ENCODE data around the gene PKP3.
A peak's percentile ranks its signal among the peaks of the same experiment; 100 is the strongest.
"Not testable (repeated sequence)": the region's sequence is repeated elsewhere in the genome, so short reads cannot be mapped to it uniquely, and the experiment has no call there.

Gene PKP3

DNA sequence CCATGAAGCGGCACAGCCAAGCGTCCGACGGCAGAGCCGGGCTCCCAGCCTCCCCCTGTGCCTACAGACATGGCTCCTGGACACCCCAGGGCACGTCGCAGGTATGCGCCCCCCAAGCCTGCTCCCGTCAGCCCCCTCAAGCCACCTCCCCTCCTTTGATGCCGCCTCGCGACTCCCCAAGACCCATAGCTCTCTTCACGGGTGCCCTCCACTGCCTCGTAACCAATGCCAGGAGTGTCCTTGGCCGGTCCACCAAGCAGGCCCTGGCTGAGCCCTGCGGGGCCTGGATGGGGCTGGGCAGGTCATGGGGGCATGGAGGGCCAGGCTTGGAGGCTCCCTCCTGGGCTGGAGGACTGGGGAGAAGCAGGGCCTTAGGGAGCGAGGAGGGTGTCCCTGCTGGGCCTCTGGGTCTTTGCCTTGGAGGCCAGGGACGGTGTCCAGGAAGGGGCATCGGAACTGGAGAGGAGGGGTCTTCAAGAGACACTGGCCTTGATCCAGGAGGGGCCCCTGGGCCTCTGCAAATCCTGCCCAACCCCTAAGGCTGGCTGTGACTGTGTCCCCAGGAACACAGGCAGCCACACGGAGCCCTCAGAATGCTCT lies 38.6 kb downstream of the PKP3 start:
- DNase-seq = no peak

GRCh38 chr11:433111-433510 lies 39.1 kb downstream of the PKP3 start:
- no peak for DNase-seq

DNA sequence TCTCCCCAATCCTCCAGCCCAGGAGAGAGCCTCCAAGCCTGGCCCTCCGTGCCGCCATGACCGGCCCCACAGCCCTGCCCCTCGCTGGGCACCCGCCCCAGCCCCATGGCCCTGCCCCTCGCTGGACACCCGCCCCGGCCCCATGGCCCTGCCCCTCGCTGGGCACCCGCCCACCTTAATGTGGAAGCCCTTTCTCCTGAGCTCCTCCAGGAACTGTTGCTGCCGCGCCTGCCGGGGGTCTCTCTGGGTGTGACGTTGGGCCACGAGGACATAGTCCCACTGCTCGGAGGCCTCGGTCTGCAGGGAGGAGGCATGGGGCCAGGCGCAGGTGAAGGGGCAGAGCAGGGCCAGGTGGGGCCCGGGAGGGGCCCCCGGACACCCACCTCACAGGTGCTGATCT lies 39.6 kb downstream of the PKP3 start:
- no peak for DNase-seq

DNA sequence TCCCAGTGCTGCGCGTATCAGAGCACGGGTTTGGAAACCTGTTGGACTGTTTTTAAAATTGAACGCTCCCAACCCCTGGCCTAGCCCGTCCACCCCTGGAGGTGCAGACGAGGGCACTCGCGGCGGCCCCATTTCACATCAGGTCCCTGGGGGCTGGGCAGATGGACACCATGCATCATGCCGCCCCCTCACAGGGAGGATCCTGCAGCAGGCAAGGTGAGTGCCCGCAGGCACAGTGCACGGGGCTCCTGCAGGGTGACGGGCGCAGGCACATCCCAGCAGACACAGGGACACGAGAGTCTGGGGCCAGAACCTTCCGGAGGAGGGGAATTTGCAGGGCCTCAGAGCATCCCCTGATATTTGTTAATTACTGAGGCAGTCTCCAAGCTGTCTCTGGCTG lies 40.5 kb downstream of the PKP3 start:
- no peak for DNase-seq

DNA sequence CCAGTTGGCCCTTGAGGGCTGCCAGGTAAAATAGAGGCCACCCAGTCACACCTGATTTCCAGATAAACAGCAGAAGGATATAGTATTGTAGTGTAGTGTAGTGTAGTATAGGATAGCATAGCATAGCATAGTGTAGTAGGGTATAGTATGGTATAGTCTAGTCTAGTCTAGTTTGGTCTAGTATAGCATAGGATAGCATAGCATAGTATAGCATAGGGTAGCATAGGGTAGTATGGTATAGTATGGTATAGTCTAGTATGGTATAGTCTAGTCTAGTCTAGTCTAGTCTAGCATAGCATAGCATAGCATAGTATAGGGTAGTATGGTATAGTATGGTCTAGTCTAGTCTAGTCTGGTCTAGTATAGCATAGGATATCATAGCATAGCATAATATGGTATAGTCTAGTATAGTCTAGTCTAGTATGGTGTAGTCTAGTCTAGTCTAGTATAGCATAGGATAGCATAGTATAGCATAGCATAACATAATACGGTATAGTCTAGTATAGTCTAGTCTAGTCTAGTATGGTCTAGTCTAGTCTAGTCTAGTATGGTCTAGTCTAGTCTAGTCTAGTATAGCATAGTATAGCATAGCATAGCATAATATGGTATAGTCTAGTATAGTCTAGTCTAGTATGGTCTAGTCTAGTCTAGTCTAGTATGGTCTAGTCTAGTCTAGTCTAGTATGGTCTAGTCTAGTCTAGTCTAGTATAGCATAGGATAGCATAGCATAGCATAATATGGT lies 41.2 kb downstream of the PKP3 start:
- DNase-seq = not testable (repeated sequence)

DNA sequence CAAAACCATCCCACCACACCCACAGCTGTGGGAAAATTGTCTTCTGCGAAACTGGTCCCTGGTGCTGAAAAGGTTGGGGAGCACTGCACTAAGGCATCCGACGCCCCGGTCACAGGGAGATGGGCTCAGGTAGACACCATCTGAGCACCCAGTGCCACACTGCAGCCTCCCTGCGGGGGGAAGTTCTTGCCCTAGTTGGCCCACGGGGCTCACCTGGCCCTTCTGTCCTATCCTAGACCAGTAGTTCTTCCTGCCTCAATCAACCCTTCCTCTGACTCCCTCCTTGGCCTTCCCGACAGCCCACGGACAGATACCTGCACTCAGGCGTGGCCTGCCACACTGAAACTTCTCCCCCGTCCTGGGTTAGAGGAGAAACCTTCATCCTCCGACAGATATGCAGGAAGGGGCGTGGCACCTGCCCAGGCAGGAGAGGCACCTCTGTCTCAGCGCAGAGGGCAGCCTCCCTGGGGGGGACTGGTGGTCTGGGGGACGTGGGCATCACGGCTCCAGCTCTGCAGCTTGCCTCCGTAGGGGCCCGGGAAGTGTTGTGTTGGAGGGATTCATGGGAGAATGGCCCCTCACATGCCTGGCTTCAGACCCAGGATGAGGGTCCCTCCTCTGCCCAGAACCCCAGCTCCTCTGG lies 43.3 kb downstream of the PKP3 start:
- no peak for DNase-seq

- DNase-seq = no peak
These were observed 44.3 kb downstream of the PKP3 start for GRCh38 chr11:438101-438844.

- DNase-seq = no peak
These were observed 45.5 kb downstream of the PKP3 start for GRCh38 chr11:439315-440064.

DNA sequence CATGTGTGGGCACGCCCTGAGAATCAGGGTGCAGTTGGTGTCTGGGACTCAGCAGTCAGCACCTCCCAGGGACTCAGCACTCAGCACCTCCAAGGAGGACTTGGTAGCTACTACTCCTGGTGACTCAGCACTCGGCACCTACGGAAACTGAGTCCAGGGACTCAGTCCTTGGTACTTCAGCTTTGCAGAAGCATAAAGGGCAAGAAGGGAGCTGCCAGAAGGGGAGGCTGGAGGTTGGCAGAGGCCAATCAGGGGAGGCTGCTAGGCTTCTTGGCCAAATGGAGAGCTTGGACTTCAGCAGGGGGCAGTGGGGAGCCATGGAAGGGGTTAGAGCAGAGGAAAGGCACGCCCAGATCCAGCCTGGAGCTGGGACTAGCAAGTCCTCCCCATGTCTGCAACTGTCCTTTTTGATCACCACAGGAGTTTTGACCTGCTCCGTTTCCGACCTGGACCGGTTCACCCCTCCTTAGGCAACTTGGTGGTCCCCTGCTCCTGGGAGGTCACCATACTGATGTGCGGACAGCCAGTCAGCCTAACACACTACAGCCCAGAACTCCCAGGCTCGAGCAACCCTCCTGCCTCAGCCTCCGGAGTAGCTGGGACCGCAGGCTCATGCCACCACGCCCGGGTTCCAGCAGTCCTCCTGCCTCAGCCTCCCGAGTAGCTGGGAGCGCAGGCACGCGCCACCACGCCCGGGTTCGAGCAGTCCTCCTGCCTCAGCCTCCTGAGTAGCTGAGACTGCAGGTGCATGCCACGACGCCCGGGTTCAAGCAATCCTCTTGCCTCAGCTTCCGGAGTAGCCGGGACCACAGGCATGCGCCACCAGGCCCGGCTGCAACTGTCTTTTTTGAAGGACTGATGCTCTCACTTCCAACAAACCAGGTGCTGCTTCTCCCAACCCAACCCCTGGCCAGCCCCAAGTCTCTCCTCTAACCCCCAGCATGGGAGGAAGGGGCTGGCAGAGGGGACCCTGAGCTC lies 46.3 kb downstream of the PKP3 start:
- DNase-seq = no peak

- DNase-seq = no peak
These were observed 47.0 kb downstream of the PKP3 start for GRCh38 chr11:441043-441417.

DNA sequence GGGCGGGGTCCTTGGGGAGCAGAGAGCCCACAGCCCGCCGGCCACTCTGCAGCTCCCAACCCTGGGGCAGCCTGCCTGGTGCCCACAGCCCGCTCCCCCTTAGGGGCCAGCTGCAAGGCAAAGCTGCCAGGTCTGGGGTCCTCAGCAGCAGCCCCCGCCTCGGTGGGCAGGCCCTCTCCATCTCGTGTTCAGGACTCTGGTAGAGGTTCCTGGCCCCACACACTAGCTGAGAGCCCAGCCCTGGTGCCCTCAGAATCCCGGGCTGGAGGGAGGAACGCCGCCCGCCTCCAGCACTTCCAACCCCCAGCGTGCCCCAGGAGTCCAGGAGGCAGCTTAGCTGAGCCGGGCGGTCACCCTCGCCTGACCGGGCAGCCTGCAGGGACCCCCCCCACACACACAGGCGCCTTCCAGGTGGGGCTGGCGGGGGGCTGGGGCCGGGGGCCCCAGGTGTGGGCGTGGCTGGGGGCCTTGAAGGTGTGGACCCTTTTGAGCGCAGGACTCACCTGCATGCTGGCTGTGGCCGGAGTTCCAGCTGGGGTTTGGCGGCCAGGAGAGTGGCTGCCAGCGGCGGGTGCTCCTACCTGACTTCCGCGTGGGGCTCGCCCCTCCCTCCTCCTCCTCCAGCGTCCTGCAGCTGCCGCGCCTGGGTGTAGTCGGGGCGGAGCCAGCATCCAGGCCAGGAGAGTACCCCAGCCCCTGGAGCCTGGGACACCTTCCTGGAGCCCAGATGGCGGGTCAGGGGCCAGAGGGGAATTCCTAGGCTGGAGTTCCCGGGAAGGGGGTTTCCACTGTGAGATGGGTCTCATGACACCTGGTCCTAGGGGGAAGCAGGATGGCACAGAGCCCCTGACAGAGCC lies 47.6 kb downstream of the PKP3 start, which contains the start of gene ANO9:
TSS of gene ANO9 (minus strand) at position 594 of the 857 bp plus-strand sequence. CDS start at position 509, 85 bp downstream.
- peak; percentile 66 for DNase-seq

GRCh38 chr11:442611-443081 lies 48.6 kb downstream of the PKP3 start:
- no peak for DNase-seq

GRCh38 chr11:443542-444199 lies 49.7 kb downstream of the PKP3 start:
- DNase-seq = no peak

DNA sequence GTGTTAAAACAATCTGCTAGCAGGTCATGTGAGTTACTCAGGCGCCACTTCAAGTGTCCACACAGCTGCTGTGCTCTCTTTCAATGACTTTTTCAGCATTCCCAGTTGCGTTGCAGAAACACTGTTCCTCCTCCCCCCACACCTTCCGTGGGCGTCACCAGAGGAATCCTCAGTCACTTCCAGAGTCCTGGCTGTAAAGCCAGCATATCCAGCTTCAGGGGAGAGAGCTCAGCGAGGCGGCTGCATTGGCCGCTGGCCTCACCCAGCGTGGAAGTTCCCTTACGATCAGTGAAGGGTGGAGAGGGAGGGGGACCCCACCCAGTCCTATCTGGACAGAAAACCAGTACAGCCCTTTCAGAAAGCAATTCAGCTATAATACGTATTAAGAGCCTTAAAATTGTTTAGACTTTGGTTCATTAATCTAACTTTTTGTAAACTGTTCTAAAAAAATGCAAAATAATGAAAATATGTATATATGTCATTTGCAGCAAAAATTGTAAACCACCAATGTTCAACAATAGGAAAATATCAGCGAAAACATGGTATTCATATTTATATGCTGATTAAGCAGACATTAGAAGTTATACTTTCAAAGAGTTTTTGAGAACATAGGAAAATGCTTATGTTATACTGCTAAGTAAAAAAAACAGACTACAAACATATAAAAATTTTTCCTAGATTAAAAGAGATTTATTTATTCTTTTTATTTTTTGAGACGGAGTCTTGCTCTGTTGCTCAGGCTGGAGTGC lies 50.6 kb downstream of the PKP3 start:
- DNase-seq = peak; percentile 28

DNA sequence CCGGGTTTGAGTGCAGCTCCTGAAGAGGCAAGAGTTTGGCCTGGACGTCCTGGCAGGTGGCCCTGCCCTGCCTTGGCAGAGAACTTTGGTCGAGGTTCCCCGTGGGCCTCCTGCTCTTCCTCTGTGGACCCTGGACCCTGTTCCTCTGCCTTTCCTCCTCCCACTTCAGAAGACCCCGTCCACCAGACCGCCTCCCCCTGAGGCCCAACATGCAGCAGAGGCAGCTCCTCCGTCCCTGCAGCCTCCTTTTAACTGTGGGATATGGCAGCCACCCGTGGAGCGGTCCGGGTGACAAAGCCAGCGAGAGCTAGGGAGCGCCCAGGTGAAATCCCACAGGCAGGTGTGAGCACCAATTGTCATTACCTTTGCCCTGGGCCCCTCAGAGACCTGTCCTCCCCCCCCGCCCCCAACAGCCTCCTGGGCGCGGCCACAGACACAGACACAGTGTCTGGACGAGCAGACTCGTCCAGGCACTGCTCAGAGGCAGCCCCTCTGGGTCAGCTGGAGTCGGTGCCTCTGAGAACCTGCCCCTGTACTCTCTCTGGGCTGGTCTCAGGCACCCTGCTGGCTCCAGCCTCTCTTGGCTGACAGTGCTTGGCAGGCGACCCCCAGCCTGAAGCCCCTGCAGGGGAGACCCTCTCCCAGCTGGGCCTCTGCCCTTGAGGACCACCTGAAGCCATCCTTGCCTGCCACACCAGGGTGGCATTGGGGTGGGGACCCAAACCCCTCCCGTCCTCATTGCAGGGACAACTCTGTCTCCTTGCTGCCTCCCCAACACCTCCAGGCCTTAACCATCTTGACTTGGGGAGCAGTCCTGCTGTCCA lies 52.0 kb downstream of the PKP3 start:
- no peak for DNase-seq

DNA sequence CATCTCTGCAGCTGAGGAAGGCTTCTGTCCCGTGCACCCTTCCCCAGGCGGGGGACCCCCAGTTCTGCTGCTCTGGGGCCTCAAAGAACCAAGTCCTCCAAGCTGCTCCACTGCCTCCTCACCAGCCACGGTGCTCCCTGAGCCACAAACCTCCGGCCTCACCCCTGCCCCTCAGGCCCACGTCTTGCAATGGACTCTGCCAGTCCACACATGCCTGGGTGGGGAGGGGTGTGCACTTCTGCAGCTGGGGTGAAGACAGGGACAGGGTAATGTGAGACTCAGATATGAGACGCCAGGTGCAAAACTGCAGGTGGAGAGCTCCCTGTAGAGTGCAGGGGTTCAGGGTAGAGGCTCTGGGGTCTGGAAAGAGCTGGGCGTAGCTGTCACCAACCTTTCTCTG lies 52.9 kb downstream of the PKP3 start:
- peak; percentile 38 for DNase-seq

GRCh38 chr11:447923-448731 lies 54.1 kb downstream of the PKP3 start:
- peak; percentile 90 for DNase-seq

All from NCI-H2107 (cell line).